Mammary epithelial cell (primary cell): ENCODE data around the gene MTCL1.

ENCODE experiments used
- EZH2 ChIP-seq: IDR thresholded peaks from 2 replicates; pipeline ENCODE4 v1.6.1; 2012; ENCODE audit warnings: low read length, inconsistent platforms, borderline replicate concordance
- TF ChIP-seq, protein P1 (sequence below), 2 donors: IDR thresholded peaks in 1 of 2; conservative IDR thresholded peaks in 1 of 2; 2 replicates each; pipeline ENCODE4 v1.5.1; 2011 to 2012; ENCODE audit warnings: inconsistent platforms in 2 of 2, low read length in 2 of 2, mild to moderate bottlenecking in 2 of 2, control low read depth in 1 of 2, low read depth in 1 of 2; ENCODE audit not compliant: insufficient read depth in 1 of 2; ENCODE audit errors: extremely low read depth in 1 of 2

DNA sequence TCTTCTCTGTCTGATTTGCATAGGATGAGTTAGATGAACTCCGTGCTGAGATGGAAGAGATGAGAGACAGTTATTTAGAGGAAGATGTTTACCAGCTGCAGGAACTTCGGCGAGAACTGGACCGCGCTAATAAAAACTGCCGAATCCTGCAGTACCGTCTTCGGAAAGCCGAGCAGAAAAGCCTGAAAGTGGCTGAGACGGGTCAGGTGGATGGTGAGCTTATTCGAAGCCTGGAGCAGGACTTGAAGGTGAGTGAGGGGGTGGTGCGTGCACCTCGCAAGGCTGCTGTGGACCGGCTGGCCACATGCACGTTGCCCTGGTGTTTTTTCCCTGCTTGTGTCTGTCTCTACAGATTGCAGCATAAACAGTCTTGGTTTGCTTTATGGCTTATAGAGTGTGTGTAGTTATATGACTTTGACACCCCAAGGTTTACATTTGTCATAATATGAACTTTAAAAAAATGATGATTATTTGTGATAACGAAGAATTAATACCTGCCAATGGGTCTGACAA, 13.1 kb downstream of the MTCL1 start:
- TF ChIP-seq, protein P1, sequence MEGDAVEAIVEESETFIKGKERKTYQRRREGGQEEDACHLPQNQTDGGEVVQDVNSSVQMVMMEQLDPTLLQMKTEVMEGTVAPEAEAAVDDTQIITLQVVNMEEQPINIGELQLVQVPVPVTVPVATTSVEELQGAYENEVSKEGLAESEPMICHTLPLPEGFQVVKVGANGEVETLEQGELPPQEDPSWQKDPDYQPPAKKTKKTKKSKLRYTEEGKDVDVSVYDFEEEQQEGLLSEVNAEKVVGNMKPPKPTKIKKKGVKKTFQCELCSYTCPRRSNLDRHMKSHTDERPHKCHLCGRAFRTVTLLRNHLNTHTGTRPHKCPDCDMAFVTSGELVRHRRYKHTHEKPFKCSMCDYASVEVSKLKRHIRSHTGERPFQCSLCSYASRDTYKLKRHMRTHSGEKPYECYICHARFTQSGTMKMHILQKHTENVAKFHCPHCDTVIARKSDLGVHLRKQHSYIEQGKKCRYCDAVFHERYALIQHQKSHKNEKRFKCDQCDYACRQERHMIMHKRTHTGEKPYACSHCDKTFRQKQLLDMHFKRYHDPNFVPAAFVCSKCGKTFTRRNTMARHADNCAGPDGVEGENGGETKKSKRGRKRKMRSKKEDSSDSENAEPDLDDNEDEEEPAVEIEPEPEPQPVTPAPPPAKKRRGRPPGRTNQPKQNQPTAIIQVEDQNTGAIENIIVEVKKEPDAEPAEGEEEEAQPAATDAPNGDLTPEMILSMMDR (conservative IDR thresholded peaks at IDR 0.05 in 1 of 2, IDR thresholded peaks at IDR 0.05 in 1 of 2; ENCODE audit: extremely low read depth in 1 of 2, insufficient read depth in 1 of 2, low read depth in 1 of 2, low read length in 2 of 2): no peak
- TF ChIP-seq EZH2: no peak
